Fibroblast of pulmonary artery (primary cell): ENCODE data around the gene C1QL4.
"Not testable (repeated sequence)": the region's sequence is repeated elsewhere in the genome, so short reads cannot be mapped to it uniquely, and the experiment has no call there.

ENCODE experiments used
- DNase-seq: peaks from one replicate; pipeline ENCODE4 v3.0.0-alpha.2; 2010; ENCODE audit warnings: low read depth
- H3K4me3 ChIP-seq: replicated peaks from 2 replicates; pipeline ENCODE4 v1.5.1; 2011; ENCODE audit warnings: low read depth, mild to moderate bottlenecking, control low read depth, low read length, moderate library complexity
- CTCF ChIP-seq: IDR thresholded peaks from 2 replicates; pipeline ENCODE4 v1.5.1; 2011; ENCODE audit warnings: mild to moderate bottlenecking, control low read depth, low read length, inconsistent platforms; ENCODE audit errors: missing control alignments

The C1QL4 gene

GRCh38 chr12:49336645-49337584, at the start of gene C1QL4:
C1QL4 (minus strand) TSS chr12:49337188; CDS start chr12:49336477, 711 bp downstream.
- H3K4me3 ChIP-seq = peak within 1 kb of the TSS; percentile 43

GRCh38 chr12:49380184-49380583, 43.2 kb upstream of the C1QL4 start:
- DNase-seq, H3K4me3 ChIP-seq: not testable (repeated sequence)

More at GRCh38 chr12:49336645-49337584, at the start of gene C1QL4:
- DNase-seq = peak; percentile 61
- TF ChIP-seq CTCF = peak; percentile 65

GRCh38 chr12:49377386-49377785, 40.4 kb upstream of the C1QL4 start:
- TF ChIP-seq CTCF = no peak
- no peak overlapping the region for H3K4me3 ChIP-seq
- DNase-seq = no peak

GRCh38 chr12:49375406-49375805, 38.4 kb upstream of the C1QL4 start:
- no peak overlapping the region for H3K4me3 ChIP-seq
- DNase-seq = no peak
- TF ChIP-seq CTCF = no peak

- TF ChIP-seq CTCF = no peak
- no peak overlapping the region for H3K4me3 ChIP-seq
- no peak for DNase-seq
Measured at GRCh38 chr12:49370539-49370938, 33.6 kb upstream of the C1QL4 start.

GRCh38 chr12:49369411-49370145, 32.6 kb upstream of the C1QL4 start:
- peak; percentile 64 for TF ChIP-seq CTCF
- peak overlapping the region; percentile 61 for H3K4me3 ChIP-seq
- DNase-seq = peak; percentile 69

GRCh38 chr12:49368240-49368600, 31.2 kb upstream of the C1QL4 start:
- no peak for DNase-seq
- H3K4me3 ChIP-seq = peak overlapping the region; percentile 61
- no peak for TF ChIP-seq CTCF
